ENCODE data around the gene GRAMD4.

GRAMD4 gene

GRCh38 chr22:46635756-46636155 lies 15.6 kb downstream of the GRAMD4 start:
- Histone ChIP-seq H3K27ac (ENCODE audit: low read depth, low read length, poor library complexity, severe bottlenecking) (no peak overlapping the region), H3K27me3 (ENCODE audit: insufficient read depth, low read length) (no peaks in the 10 kb centered on the region), H3K4me1 (ENCODE audit: insufficient read depth, low read length, severe bottlenecking) (no peaks in the 10 kb centered on the region), H3K79me2 (ENCODE audit: insufficient read depth, low read length) (no peaks in the 10 kb centered on the region), H3F3A (ENCODE audit: insufficient read depth, low read length) (no peaks in the 10 kb centered on the region), H3K4me2 (ENCODE audit: low read length) (no peak overlapping the region), H4K20me1 (ENCODE audit: insufficient read depth, low read length) (no peaks in the 10 kb centered on the region), H3K9ac (ENCODE audit: low read length) (no peak overlapping the region), H3K9me3 (ENCODE audit: low read length) (no peaks in the 10 kb centered on the region), H3K36me3 (ENCODE audit: insufficient read depth, low read length) (no peaks in the 10 kb centered on the region), H2AFZ (ENCODE audit: low read length) (no peak overlapping the region), H3K9me2 (ENCODE audit: low read depth, low read length) (no peaks in the 10 kb centered on the region), H3K4me3 (ENCODE audit: low read depth, low read length, poor library complexity, severe bottlenecking) (no peak overlapping the region)
- TF ChIP-seq, protein P1, sequence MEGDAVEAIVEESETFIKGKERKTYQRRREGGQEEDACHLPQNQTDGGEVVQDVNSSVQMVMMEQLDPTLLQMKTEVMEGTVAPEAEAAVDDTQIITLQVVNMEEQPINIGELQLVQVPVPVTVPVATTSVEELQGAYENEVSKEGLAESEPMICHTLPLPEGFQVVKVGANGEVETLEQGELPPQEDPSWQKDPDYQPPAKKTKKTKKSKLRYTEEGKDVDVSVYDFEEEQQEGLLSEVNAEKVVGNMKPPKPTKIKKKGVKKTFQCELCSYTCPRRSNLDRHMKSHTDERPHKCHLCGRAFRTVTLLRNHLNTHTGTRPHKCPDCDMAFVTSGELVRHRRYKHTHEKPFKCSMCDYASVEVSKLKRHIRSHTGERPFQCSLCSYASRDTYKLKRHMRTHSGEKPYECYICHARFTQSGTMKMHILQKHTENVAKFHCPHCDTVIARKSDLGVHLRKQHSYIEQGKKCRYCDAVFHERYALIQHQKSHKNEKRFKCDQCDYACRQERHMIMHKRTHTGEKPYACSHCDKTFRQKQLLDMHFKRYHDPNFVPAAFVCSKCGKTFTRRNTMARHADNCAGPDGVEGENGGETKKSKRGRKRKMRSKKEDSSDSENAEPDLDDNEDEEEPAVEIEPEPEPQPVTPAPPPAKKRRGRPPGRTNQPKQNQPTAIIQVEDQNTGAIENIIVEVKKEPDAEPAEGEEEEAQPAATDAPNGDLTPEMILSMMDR (IDR thresholded peaks at IDR 0.05; ENCODE audit: low read length): no peak
- no peak for TF ChIP-seq EZH2 (IDR thresholded peaks at IDR 0.05; ENCODE audit: borderline replicate concordance, low read length)

GRCh38 chr22:46636221-46637002 lies 16.2 kb downstream of the GRAMD4 start:
- no peak overlapping the region for H2AFZ ChIP-seq (ENCODE audit: low read length)
- H3K4me2 ChIP-seq (ENCODE audit: low read length): no peak overlapping the region
- no peaks in the 10 kb centered on the region for H4K20me1 ChIP-seq (ENCODE audit: insufficient read depth, low read length)
- no peaks in the 10 kb centered on the region for H3K4me1 ChIP-seq (ENCODE audit: insufficient read depth, low read length, severe bottlenecking)
- no peak overlapping the region for H3K9ac ChIP-seq (ENCODE audit: low read length)
- H3F3A ChIP-seq (ENCODE audit: insufficient read depth, low read length): no peaks in the 10 kb centered on the region
- no peaks in the 10 kb centered on the region for H3K9me2 ChIP-seq (ENCODE audit: low read depth, low read length)
- H3K27ac ChIP-seq (ENCODE audit: low read depth, low read length, poor library complexity, severe bottlenecking): no peak overlapping the region
- TF ChIP-seq, protein P1 (IDR thresholded peaks at IDR 0.05; ENCODE audit: low read length): no peak
- no peak for TF ChIP-seq EZH2 (IDR thresholded peaks at IDR 0.05; ENCODE audit: borderline replicate concordance, low read length)
- no peaks in the 10 kb centered on the region for H3K36me3 ChIP-seq (ENCODE audit: insufficient read depth, low read length)
- no peaks in the 10 kb centered on the region for H3K79me2 ChIP-seq (ENCODE audit: insufficient read depth, low read length)
- H3K4me3 ChIP-seq (ENCODE audit: low read depth, low read length, poor library complexity, severe bottlenecking): no peak overlapping the region
- no peaks in the 10 kb centered on the region for H3K27me3 ChIP-seq (ENCODE audit: insufficient read depth, low read length)
- no peaks in the 10 kb centered on the region for H3K9me3 ChIP-seq (ENCODE audit: low read length)

GRCh38 chr22:46637711-46638600 lies 17.8 kb downstream of the GRAMD4 start:
- TF ChIP-seq, protein P1 (IDR thresholded peaks at IDR 0.05; ENCODE audit: low read length): no peak
- no peak for TF ChIP-seq EZH2 (IDR thresholded peaks at IDR 0.05; ENCODE audit: borderline replicate concordance, low read length)
- H3K27ac ChIP-seq (ENCODE audit: low read depth, low read length, poor library complexity, severe bottlenecking): no peak overlapping the region
- no peaks in the 10 kb centered on the region for H3K27me3 ChIP-seq (ENCODE audit: insufficient read depth, low read length)
- no peaks in the 10 kb centered on the region for H3K4me1 ChIP-seq (ENCODE audit: insufficient read depth, low read length, severe bottlenecking)
- H3K36me3 ChIP-seq (ENCODE audit: insufficient read depth, low read length): no peaks in the 10 kb centered on the region
- H3K79me2 ChIP-seq (ENCODE audit: insufficient read depth, low read length): no peaks in the 10 kb centered on the region
- H3F3A ChIP-seq (ENCODE audit: insufficient read depth, low read length): no peaks in the 10 kb centered on the region
- H3K9me3 ChIP-seq (ENCODE audit: low read length): no peaks in the 10 kb centered on the region
- no peaks in the 10 kb centered on the region for H4K20me1 ChIP-seq (ENCODE audit: insufficient read depth, low read length)
- no peak overlapping the region for H3K4me2 ChIP-seq (ENCODE audit: low read length)
- no peak overlapping the region for H3K4me3 ChIP-seq (ENCODE audit: low read depth, low read length, poor library complexity, severe bottlenecking)
- H3K9ac ChIP-seq (ENCODE audit: low read length): no peak overlapping the region
- H2AFZ ChIP-seq (ENCODE audit: low read length): no peak overlapping the region
- H3K9me2 ChIP-seq (ENCODE audit: low read depth, low read length): no peaks in the 10 kb centered on the region

All from OCI-LY1 (cell line).